ENCODE results near the gene APOL6. TPM values are rescaled to one million over a fixed set of nuclear protein-coding genes. Genes with fewer than 3 reads are reported as not detected.

Gene APOL6
- total RNA-seq, 2 donors from 2014 or later = 8.7 to 14.6 TPM

GRCh38 chr22:35611200-35611890, 36.9 kb upstream of the APOL6 start:
- Histone ChIP-seq H3K36me3 (no peaks in the 10 kb centered on the region), H3K27me3 (replicated peaks; ENCODE audit: insufficient read depth) (no peaks in the 10 kb centered on the region), H3K27ac (peak overlapping the region; percentile 83 to 84), H3K4me1 (replicated peaks) (no peaks in the 10 kb centered on the region), H3K4me3 (no peak overlapping the region), H3K9me3 (no peaks in the 10 kb centered on the region)
- no peak for DNase-seq (ENCODE audit: low spot score)
- intact Hi-C loops (cut with DNase I) = no loop called here
- WGBS = 89% methylated on average over 6 of the region's 6 CpGs
- TF ChIP-seq CTCF (IDR thresholded peaks at IDR 0.05) (no peak), POLR2AphosphoS5 (IDR thresholded peaks at IDR 0.05) (no peak), POLR2A (IDR thresholded peaks at IDR 0.05) (no peak)

GRCh38 chr22:35611891-35612576, 36.2 kb upstream of the APOL6 start:
- H3K27ac ChIP-seq = peak overlapping the region; percentile 83 to 84
- no peaks in the 10 kb centered on the region for H3K4me1 ChIP-seq (replicated peaks)
- peak; percentile 94 for DNase-seq (ENCODE audit: low spot score)
- intact Hi-C loops (cut with DNase I) = no loop called here
- H3K36me3 ChIP-seq = no peaks in the 10 kb centered on the region
- TF ChIP-seq CTCF (IDR thresholded peaks at IDR 0.05) (no peak), POLR2AphosphoS5 (IDR thresholded peaks at IDR 0.05) (peak; percentile 98), POLR2A (IDR thresholded peaks at IDR 0.05) (no peak)
- 46% methylated on average over 8 of the region's 8 CpGs for WGBS
- no peaks in the 10 kb centered on the region for H3K27me3 ChIP-seq (replicated peaks; ENCODE audit: insufficient read depth)
- no peaks in the 10 kb centered on the region for H3K9me3 ChIP-seq
- no peak overlapping the region for H3K4me3 ChIP-seq

DNA sequence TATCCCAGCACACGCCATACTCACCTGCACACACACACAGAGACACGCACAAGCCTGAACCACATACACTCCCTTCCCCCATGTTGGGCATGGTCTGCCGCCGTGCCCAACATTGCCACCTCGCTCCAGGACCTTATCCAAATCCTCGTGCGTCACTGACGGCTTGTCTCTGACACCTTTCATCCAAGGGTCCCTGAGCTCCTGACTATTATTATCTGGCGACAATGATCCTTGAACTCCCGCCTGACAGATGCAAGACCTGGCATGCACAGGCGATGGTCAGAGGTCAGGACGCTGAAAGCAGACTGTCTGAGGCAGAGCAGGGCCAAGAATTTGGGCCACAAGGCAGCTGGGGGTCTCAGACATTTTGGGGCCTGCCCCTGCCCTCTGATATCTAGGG, 35.3 kb upstream of the APOL6 start:
- Histone ChIP-seq H3K4me1 (replicated peaks) (no peaks in the 10 kb centered on the region), H3K27ac (peak overlapping the region; percentile 49 to 51), H3K4me3 (no peak overlapping the region), H3K27me3 (replicated peaks; ENCODE audit: insufficient read depth) (no peaks in the 10 kb centered on the region), H3K9me3 (no peaks in the 10 kb centered on the region), H3K36me3 (no peaks in the 10 kb centered on the region)
- TF ChIP-seq POLR2AphosphoS5 (IDR thresholded peaks at IDR 0.05) = no peak
- TF ChIP-seq CTCF (IDR thresholded peaks at IDR 0.05) = no peak
- TF ChIP-seq POLR2A (IDR thresholded peaks at IDR 0.05) = no peak
- intact Hi-C loops (cut with DNase I) = no loop called here
- DNase-seq (ENCODE audit: low spot score) = no peak
- WGBS = 81% methylated on average over 12 of the region's 12 CpGs

DNA sequence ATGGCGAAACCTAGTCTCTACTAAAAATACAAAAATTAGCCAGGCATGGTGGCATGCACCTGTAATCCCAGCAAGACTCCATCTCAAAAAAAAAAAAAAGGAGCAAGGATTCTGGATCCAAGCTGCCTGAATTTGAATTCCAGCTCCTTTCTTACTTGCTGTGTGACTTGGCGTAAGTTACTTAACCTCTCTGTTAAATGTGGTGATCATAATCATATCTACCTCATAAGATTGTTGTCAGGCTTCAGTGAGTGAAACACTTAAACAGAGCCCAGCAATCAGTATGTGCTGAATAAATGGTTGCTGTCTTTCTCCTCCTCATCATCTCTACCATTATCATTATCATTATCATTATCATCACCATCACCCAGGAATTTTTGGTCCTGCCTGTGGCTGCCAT, 33.8 kb upstream of the APOL6 start:
- H3K4me3 ChIP-seq = no peak overlapping the region
- TF ChIP-seq CTCF (IDR thresholded peaks at IDR 0.05) (no peak), POLR2A (IDR thresholded peaks at IDR 0.05) (no peak), POLR2AphosphoS5 (IDR thresholded peaks at IDR 0.05) (no peak)
- H3K36me3 ChIP-seq = no peaks in the 10 kb centered on the region
- no peaks in the 10 kb centered on the region for H3K27me3 ChIP-seq (replicated peaks; ENCODE audit: insufficient read depth)
- intact Hi-C loops (cut with DNase I) = no loop called here
- 100% methylated on average over 2 of the region's 2 CpGs for WGBS
- H3K4me1 ChIP-seq (replicated peaks) = no peaks in the 10 kb centered on the region
- no peaks in the 10 kb centered on the region for H3K9me3 ChIP-seq
- H3K27ac ChIP-seq = no peak overlapping the region
- no peak for DNase-seq (ENCODE audit: low spot score)

DNA sequence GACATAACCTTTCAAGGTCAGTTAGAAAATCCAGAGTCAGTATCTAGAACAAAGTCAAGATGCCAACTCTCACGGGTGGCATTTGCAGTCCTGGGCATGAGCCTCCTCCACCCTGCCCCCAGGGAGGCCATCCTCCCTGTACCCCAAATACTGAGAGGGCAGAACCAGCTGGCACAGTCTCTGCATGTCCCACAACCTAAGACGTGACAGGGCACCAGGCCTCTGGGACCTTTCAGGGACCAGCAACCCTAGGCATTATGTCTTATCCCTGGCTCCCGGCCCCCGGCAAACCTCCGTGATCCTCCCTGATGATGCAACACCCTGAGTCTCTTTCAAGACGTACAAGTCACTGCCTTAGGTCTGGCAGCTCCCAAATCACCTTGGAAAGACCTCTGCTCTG, 33.1 kb upstream of the APOL6 start:
- H3K27me3 ChIP-seq (replicated peaks; ENCODE audit: insufficient read depth) = no peaks in the 10 kb centered on the region
- TF ChIP-seq POLR2A (IDR thresholded peaks at IDR 0.05) = no peak
- no peak for TF ChIP-seq POLR2AphosphoS5 (IDR thresholded peaks at IDR 0.05)
- no peak for TF ChIP-seq CTCF (IDR thresholded peaks at IDR 0.05)
- no peaks in the 10 kb centered on the region for H3K9me3 ChIP-seq
- no peak for DNase-seq (ENCODE audit: low spot score)
- H3K27ac ChIP-seq = no peak overlapping the region
- intact Hi-C loops (cut with DNase I) = no loop called here
- no peaks in the 10 kb centered on the region for H3K4me1 ChIP-seq (replicated peaks)
- 77% methylated on average over 6 of the region's 6 CpGs for WGBS
- no peak overlapping the region for H3K4me3 ChIP-seq
- no peaks in the 10 kb centered on the region for H3K36me3 ChIP-seq

All from prostate gland (tissue), 2 donors.